HL-60/S4 (cell line): ENCODE data around the gene CBX4.

Source experiments
- in situ Hi-C: fragments of 300-500 bp; cut with MboI; formaldehyde crosslinking; loops from 2 replicates; pipeline ENCODE4 v1.14.3; 2022; ENCODE audit warnings: low sequenced_read_pairs

CBX4 gene

DNA sequence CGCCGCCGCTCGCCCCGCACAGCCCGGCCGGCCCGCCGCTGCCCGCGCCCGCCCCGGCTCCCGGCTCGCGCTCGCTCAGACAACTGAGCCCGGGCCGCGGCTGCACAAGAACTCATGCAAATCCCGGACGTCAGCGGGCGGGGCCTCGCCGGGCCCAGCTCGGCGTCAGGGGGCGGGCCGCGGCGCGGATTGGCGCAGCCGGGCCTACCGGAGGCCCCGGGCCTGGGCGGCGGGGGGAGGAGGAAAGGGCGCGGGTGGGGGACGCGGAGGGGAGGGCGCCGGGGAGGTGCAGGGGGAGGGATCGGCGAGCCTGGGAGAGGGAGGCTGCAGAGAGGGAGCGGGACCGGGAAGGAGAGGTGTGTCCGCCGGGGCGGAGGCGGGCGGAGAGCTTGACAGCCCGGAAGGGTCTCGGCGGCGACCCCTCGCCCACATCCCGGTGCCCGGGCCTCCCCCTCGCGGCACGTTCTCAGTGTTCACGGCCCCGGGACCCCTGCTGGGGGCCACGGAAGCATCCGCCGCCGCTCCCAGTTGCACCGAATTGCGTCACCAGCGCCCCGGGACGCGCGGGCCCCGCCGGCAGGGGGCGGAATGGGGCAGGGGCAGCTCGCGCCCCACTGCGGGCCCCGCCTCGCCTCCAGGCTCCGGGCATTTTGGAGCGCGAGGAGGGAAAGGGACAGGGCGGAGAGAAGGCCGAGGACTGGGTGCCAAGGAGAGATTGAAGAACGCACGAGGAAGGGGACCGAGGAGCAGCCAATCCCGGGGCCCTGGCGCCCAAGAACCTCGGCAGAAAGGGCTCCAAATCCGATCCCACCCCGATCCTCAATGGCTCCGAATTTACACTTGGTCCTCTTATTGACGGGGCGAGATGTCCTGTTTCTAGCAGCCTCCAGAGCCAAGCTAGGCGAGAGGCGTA, at the start of gene CBX4:
TSS of gene CBX4 (minus strand) at position 85 of the 913 bp plus-strand sequence. CDS start 189 bp downstream, outside the sequence.
- in situ Hi-C loops, result no loop called here

GRCh38 chr17:79888009-79888540, 48.8 kb upstream of the CBX4 start:
- in situ Hi-C loops, result no loop called here

DNA sequence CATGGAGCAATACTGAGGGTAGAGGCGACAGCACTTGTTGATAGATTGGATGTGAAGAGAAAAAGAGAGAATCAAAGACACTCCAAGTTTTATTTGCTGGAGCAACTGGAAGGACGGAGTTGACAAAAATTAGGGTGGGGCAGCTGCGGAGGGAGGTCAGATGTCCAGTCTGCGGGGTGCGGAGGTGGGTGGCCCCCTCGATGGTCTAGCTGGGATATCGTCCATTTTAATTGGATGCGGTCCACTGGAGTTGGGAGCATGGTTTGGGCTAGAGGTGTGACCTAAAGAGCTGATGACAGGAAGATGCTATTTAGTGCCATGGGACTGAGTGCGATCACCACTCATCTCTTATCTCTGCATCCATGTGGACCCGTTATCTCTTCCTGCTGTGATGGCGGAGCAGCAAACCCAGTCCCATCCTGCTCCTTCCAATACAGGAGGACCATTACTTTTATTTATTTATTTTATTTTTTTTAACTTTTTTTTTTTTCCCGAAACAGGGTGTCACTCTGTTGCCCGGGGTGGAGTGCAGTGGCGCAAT, 48.3 kb upstream of the CBX4 start:
- in situ Hi-C loops, result no loop called here

GRCh38 chr17:79883202-79883601, 44.0 kb upstream of the CBX4 start:
- in situ Hi-C loops, result no loop called here

DNA sequence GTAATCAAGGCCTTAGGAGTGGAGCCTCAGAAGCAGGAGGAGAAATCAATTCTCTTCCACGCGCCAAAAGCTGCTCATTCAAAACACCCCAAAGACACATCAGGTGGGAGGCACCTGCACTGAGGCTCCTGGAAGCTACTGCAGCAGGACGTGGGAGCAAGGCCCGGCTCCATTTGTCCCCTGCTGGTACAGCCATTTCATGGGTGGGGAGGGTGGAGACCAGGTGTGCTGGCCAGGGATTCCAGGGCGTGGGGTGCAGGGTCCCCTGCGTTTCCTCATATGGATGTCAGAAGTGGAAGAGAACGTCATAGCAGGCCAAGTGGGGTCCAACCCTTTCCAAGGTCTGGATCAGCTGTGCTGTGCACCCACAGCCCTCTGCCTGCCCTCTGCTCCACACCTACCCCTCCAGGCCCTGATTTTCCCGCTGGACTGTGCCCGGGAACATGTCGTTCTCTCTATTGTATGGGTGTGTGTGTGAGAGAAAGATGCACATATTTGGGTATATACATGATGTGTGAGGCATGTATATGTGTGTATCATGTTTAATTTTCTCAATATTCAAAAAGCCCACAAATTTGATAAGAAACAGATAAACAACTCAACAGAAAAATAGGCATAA, 39.2 kb upstream of the CBX4 start:
- in situ Hi-C loops, result no loop called here

DNA sequence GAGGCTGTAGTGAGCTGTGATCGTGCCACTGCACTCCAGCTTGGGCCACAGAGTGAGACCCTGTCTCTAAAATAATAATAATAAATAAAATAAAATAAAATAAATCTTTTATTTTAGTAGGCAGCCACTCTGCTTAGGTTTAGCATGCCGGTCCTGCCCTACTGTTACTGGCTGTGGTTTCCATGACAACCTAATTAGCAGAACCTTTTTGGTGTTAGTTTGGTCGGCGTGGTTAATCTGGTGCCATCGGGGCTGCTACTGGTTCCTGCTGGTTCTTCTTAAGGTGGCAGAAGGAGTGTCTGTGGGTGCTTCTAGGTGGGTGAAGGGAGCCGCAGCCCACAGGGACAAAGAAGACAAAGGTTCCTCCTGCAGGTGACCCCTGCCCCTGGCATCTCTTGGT, 37.8 kb upstream of the CBX4 start:
- in situ Hi-C loops, result no loop called here

DNA sequence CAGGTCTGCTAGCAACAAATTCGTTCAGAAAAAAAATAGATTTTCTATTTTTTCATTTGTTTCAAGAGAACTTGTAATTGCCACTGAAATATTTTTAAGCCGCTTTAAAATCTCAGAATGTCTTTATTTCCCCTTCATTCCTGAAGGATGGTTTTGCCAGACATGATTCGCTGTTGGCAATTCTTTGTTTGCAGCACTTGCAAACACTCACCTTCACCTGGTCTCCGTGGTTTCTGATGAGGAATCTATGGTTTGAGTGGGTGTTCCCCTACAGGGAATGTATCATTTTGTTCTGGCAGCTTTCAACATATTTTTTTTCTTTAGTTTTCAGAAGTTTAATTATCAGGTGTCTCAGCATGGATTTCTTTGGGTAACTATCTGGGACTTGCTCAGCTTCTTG, 36.3 kb upstream of the CBX4 start:
- in situ Hi-C loops, result no loop called here

GRCh38 chr17:79874329-79874981, 35.2 kb upstream of the CBX4 start:
- in situ Hi-C loops, result no loop called here

DNA sequence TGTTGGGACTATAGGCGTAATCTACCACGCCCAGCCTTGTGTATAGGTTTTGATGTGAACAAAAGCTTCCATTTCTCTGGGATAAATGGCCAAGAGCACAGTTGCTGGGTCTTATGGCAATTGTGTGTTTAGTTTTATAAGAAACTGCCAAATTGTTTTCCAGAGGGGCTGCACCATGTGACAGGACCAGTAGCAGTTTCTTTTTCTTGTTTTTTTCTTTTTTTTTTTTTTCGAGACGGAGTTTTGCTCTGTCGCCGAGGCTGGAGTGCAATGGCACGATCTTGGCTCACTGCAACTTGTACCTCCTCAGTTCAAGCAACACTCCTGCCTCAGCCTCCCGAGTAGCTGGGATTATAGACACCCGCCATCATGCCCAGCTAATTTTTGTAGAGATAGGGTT, 34.3 kb upstream of the CBX4 start:
- in situ Hi-C loops, result no loop called here

- in situ Hi-C loops, result no loop called here
Observed at GRCh38 chr17:79872762-79873161, 33.5 kb upstream of the CBX4 start.

GRCh38 chr17:79871131-79871530, 31.9 kb upstream of the CBX4 start:
- in situ Hi-C loops, result no loop called here

GRCh38 chr17:79870540-79870939, 31.3 kb upstream of the CBX4 start:
- in situ Hi-C loops, result no loop called here

GRCh38 chr17:79866791-79867518, 27.7 kb upstream of the CBX4 start:
- in situ Hi-C loops, result no loop called here

DNA sequence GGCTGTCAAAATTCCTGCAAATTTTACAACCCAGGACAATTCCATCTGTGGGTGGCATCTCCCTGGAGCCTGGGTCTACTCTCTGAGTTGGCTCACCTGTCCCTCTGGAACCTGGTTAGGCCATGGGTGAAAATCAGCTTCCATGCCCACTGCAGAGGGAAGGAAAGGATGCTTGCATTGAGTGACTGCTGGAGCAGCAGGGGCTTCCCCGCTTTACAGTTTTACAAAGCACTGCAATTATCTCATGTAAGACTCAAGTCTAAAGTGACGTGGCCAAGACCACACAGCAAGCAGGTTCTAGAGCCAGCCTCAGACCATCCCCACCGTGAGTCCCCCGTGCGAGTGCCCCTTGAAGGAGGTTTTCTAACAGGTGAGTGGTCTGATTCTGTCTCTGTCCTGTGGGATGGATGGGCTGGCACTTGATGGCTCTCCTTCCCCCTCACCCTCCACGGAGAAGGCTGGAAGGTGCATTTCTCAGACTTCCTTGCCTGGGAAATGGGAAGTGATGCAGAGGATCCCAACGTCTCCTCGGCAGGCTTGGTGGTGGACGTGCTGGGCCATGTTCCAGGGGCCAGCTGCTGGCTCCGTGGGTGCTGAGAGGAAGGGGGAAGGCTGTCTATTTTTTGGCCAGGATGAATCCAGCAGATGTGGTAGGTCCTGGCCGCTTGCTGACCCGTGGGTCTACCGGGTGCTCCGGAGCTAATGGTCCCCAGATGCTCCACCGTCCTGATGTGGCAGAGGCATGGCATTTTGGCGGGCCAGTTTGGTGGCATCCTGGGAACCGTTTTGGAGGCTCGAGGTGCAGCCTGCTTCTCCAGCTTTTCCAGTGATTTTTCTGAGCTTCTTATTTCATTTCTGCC, 26.3 kb upstream of the CBX4 start:
- in situ Hi-C loops, result no loop called here

- in situ Hi-C loops, result no loop called here
Observed at GRCh38 chr17:79864617-79865250, 25.5 kb upstream of the CBX4 start.

DNA sequence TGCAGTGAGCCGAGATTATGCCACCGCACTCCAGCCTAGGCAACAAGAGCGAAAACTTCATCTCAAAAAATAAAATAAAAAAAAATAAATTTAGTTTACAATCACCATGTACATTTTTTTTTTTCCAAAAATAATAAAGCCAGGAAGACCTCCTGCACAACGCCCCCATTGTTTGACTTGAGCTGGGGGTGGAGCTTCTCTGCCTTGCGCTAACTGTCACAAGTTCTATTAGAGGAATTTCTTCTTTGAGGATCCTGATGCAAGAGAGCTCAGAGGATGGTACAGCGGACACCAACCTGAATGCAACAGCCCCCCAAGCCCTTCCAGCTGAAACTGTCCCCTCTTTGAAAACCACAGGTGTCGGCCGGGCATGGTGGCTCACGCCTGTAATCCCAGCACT, 24.9 kb upstream of the CBX4 start:
- in situ Hi-C loops, result no loop called here

DNA sequence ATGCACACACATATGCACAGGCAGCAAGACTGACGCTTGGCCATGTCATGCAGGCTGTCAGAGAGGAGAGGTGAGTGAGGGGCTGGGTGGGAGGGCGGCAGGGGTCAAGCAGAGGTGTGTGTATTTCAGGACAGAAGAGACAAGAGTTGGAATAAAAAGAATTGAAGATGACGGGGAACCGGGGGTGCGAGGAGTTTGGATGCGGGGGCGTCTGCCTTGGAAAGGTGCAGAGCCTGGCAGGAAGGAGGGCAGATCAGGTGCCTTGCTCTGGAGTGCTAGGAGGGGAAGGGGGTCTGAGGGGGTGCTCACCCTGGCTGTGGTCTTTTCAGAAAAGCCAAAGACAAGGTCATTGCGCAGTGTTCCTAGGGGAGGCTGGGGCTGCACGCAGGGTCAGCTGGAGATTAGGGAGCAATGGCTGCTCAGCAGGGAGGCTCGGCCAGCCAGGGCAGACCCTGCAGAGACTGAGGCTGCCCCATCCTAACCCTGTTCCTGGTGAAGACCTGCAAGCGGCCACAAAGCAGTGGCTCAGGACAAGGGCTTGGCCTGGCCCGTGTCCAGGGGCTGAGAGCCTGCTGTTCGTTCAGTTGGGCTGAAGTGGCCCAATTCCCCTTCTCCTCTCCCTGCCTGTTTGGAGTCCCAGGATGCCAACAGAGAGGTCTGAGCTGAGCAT, 23.7 kb upstream of the CBX4 start:
- in situ Hi-C loops, result no loop called here

GRCh38 chr17:79862238-79862637, 23.0 kb upstream of the CBX4 start:
- in situ Hi-C loops, result no loop called here
